HEK293T (cell line): ENCODE measurements around the gene FRYL.

Experiments
- BHLHE40 ChIP-seq: fragments of 450-650 bp; IDR thresholded peaks from 2 replicates; pipeline ENCODE4 v1.6.1; 2016; ENCODE audit warnings: mild to moderate bottlenecking, moderate library complexity, borderline replicate concordance
- FOXA1 ChIP-seq: fragments of 450-650 bp; IDR thresholded peaks from 2 replicates; pipeline ENCODE4 v1.6.1; 2016; ENCODE audit warnings: mild to moderate bottlenecking
- HDGF ChIP-seq: fragments of 450-650 bp; IDR thresholded peaks from 2 replicates; pipeline ENCODE4 v1.6.1; 2017; ENCODE audit warnings: antibody characterized with exemption, borderline replicate concordance
- LEF1 ChIP-seq: fragments of 450-650 bp; IDR thresholded peaks from 2 replicates; pipeline ENCODE4 v1.6.1; 2017; ENCODE audit warnings: mild to moderate bottlenecking, borderline replicate concordance
- SP1 ChIP-seq: fragments of 450-650 bp; IDR thresholded peaks from 2 replicates; pipeline ENCODE4 v1.6.1; 2017
- SUZ12 ChIP-seq: fragments of 450-650 bp; IDR thresholded peaks from 2 replicates; pipeline ENCODE4 v1.6.1; 2016; ENCODE audit warnings: mild to moderate bottlenecking
- TARDBP ChIP-seq: fragments of 450-650 bp; IDR thresholded peaks from 2 replicates; pipeline ENCODE4 v1.6.1; 2016

DNA sequence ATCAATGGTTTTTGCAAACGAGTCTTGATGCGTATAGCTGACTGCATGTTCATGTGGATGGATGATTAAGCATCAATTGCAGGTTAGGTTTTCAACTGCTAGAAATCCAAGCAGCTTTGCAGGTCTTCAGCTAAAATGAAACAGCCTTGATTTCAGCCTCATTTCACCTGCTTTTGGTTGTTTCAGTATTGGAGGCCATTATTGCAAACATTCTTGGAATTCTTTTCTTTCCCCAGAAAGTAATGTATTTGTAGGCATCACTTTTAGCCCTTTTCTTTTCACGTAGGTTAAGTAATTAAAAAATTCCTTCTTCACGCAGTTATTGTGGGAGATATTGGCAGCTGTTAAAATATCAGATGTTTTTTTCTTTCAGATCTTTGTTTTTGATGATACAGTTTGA is 281.2 kb downstream of the FRYL start:
- no peak for TF ChIP-seq SP1
- TF ChIP-seq FOXA1 = no peak
- TF ChIP-seq HDGF = no peak
- TF ChIP-seq LEF1 = no peak
- no peak for TF ChIP-seq BHLHE40
- TF ChIP-seq SUZ12 = no peak
- no peak for TF ChIP-seq TARDBP
